Stimulated activated naive CD8-positive, alpha-beta T cell treated with anti-CD3 and anti-CD28 coated beads, Interleukin-15, amount 100 ng/mL, for 72 hours (primary cell): ENCODE measurements around the gene DNAH8.

Experiments used
- ATAC-seq: fragments of 150-1000 bp; cut with Tn5 transposase; 2 replicates; pipeline ENCODE4 v1.10.0; 2021; ENCODE audit warnings: mild to moderate bottlenecking, moderate library complexity
- DNase-seq, 2 donors: peaks; one replicate each; pipeline ENCODE4 v3.0.0; 2021 to 2022
- H3K27ac Mint-ChIP-seq, 2 donors: one replicate each; pipeline ENCODE4 v1.8.0; 2022; ENCODE audit warnings: mild to moderate bottlenecking in 2 of 2, mixed read lengths in 2 of 2, moderate library complexity in 2 of 2
- H3K27me3 Mint-ChIP-seq: one replicate; pipeline ENCODE4 v1.8.0; 2022; ENCODE audit warnings: mixed read lengths
- H3K4me1 Mint-ChIP-seq: one replicate; pipeline ENCODE4 v1.8.0; 2022; ENCODE audit warnings: mild to moderate bottlenecking, mixed read lengths
- H3K4me3 Mint-ChIP-seq, 2 donors: one replicate each; pipeline ENCODE4 v1.8.0; 2022; ENCODE audit warnings: mild to moderate bottlenecking in 2 of 2, mixed read lengths in 2 of 2, moderate library complexity in 1 of 2
- H3K9me3 Mint-ChIP-seq, 2 donors: one replicate each; pipeline ENCODE4 v1.8.0; 2022; ENCODE audit warnings: mixed read lengths in 2 of 2

The DNAH8 gene

GRCh38 chr6:38755207-38755606 is 40.1 kb downstream of the DNAH8 start:
- no peak for ATAC-seq
- no peak overlapping the region for H3K4me3 Mint-ChIP-seq
- peaks cover 18% of the 10 kb centered on the region for H3K4me1 Mint-ChIP-seq
- H3K27me3 Mint-ChIP-seq, result no peaks in the 10 kb centered on the region
- DNase-seq, result no peak
- H3K27ac Mint-ChIP-seq, result no peak overlapping the region
- H3K9me3 Mint-ChIP-seq, result no peaks in the 10 kb centered on the region

- DNase-seq (no peak), ATAC-seq (peak; percentile 40)
- no peaks in the 10 kb centered on the region for H3K27me3 Mint-ChIP-seq
- peak overlapping the region; percentile 27 to 35 for H3K27ac Mint-ChIP-seq
- H3K4me3 Mint-ChIP-seq, result no peak overlapping the region
- peaks cover 0 to 4% of the 10 kb centered on the region in 2 donors for H3K9me3 Mint-ChIP-seq
- peaks cover 18% of the 10 kb centered on the region for H3K4me1 Mint-ChIP-seq
These were observed 40.8 kb downstream of the DNAH8 start for GRCh38 chr6:38755874-38756273.

GRCh38 chr6:38760097-38760496 is 45.0 kb downstream of the DNAH8 start:
- H3K27ac Mint-ChIP-seq, result no peak overlapping the region
- H3K4me1 Mint-ChIP-seq, result peaks cover 4% of the 10 kb centered on the region
- H3K9me3 Mint-ChIP-seq, result peaks cover 0 to 17% of the 10 kb centered on the region in 2 donors
- DNase-seq (no peak), ATAC-seq (no peak)
- no peak overlapping the region for H3K4me3 Mint-ChIP-seq
- H3K27me3 Mint-ChIP-seq, result peaks cover 25% of the 10 kb centered on the region

- Mint-ChIP-seq H3K27ac (peak overlapping the region in 1 of 2 donors; percentile 33), H3K27me3 (peaks cover 25% of the 10 kb centered on the region), H3K4me1 (peaks cover 4% of the 10 kb centered on the region), H3K4me3 (no peak overlapping the region), H3K9me3 (peaks cover 0 to 17% of the 10 kb centered on the region in 2 donors)
- ATAC-seq (no peak), DNase-seq (no peak)
These were observed 47.7 kb downstream of the DNAH8 start for GRCh38 chr6:38762848-38763247.

- Mint-ChIP-seq H3K27me3 (peaks cover 19% of the 10 kb centered on the region), H3K4me1 (peaks cover 19% of the 10 kb centered on the region), H3K27ac (no peak overlapping the region), H3K9me3 (peaks cover 5 to 6% of the 10 kb centered on the region in 2 donors), H3K4me3 (no peak overlapping the region)
- DNase-seq, result no peak
- ATAC-seq, result no peak
These were observed 52.4 kb downstream of the DNAH8 start for GRCh38 chr6:38767560-38767959.

GRCh38 chr6:38773338-38773737 is 58.2 kb downstream of the DNAH8 start:
- ATAC-seq, result peak; percentile 54

GRCh38 chr6:38774929-38775707 is 60.0 kb downstream of the DNAH8 start:
- no peak overlapping the region for H3K27ac Mint-ChIP-seq
- H3K4me3 Mint-ChIP-seq, result no peak overlapping the region
- ATAC-seq (no peak), DNase-seq (no peak)
- peaks cover 19% of the 10 kb centered on the region for H3K27me3 Mint-ChIP-seq
- no peaks in the 10 kb centered on the region for H3K9me3 Mint-ChIP-seq
- H3K4me1 Mint-ChIP-seq, result peaks cover 6% of the 10 kb centered on the region

More at GRCh38 chr6:38773338-38773737, 58.2 kb downstream of the DNAH8 start:
- Mint-ChIP-seq H3K27ac (no peak overlapping the region), H3K9me3 (peaks cover 0 to 6% of the 10 kb centered on the region in 2 donors), H3K4me3 (no peak overlapping the region), H3K4me1 (peaks cover 12% of the 10 kb centered on the region), H3K27me3 (peaks cover 19% of the 10 kb centered on the region)
- peak; percentile 13 to 17 for DNase-seq

- Mint-ChIP-seq H3K27ac (no peak overlapping the region), H3K4me3 (no peak overlapping the region), H3K9me3 (no peaks in the 10 kb centered on the region), H3K27me3 (peaks cover 19% of the 10 kb centered on the region), H3K4me1 (peaks cover 6% of the 10 kb centered on the region)
- no peak for DNase-seq
- ATAC-seq, result no peak
These were observed 60.8 kb downstream of the DNAH8 start for GRCh38 chr6:38775870-38776269.

GRCh38 chr6:38776515-38776914 is 61.4 kb downstream of the DNAH8 start:
- H3K4me3 Mint-ChIP-seq, result no peak overlapping the region
- peaks cover 2% of the 10 kb centered on the region for H3K4me1 Mint-ChIP-seq
- no peak for DNase-seq
- no peak overlapping the region for H3K27ac Mint-ChIP-seq
- no peak for ATAC-seq
- H3K27me3 Mint-ChIP-seq, result peaks cover 19% of the 10 kb centered on the region
- no peaks in the 10 kb centered on the region for H3K9me3 Mint-ChIP-seq

- H3K4me3 Mint-ChIP-seq, result no peak overlapping the region
- no peak overlapping the region for H3K27ac Mint-ChIP-seq
- no peaks in the 10 kb centered on the region for H3K9me3 Mint-ChIP-seq
- no peaks in the 10 kb centered on the region for H3K4me1 Mint-ChIP-seq
- no peak for ATAC-seq
- no peak for DNase-seq
- H3K27me3 Mint-ChIP-seq, result peaks cover 7% of the 10 kb centered on the region
These were observed 64.4 kb downstream of the DNAH8 start for GRCh38 chr6:38779310-38780062.

GRCh38 chr6:38782616-38783015 is 67.5 kb downstream of the DNAH8 start:
- H3K27ac Mint-ChIP-seq, result no peak overlapping the region
- DNase-seq (no peak), ATAC-seq (no peak)
- H3K9me3 Mint-ChIP-seq, result no peaks in the 10 kb centered on the region
- no peaks in the 10 kb centered on the region for H3K27me3 Mint-ChIP-seq
- H3K4me1 Mint-ChIP-seq, result no peaks in the 10 kb centered on the region
- no peak overlapping the region for H3K4me3 Mint-ChIP-seq

- Mint-ChIP-seq H3K27me3 (no peaks in the 10 kb centered on the region), H3K4me3 (no peak overlapping the region), H3K4me1 (no peaks in the 10 kb centered on the region), H3K9me3 (no peaks in the 10 kb centered on the region), H3K27ac (no peak overlapping the region)
- DNase-seq, result no peak
- ATAC-seq, result no peak
These were observed 68.5 kb downstream of the DNAH8 start for GRCh38 chr6:38783443-38784228.

- no peak overlapping the region for H3K4me3 Mint-ChIP-seq
- no peaks in the 10 kb centered on the region for H3K4me1 Mint-ChIP-seq
- ATAC-seq (no peak), DNase-seq (no peak)
- H3K27me3 Mint-ChIP-seq, result no peaks in the 10 kb centered on the region
- no peak overlapping the region for H3K27ac Mint-ChIP-seq
- no peaks in the 10 kb centered on the region for H3K9me3 Mint-ChIP-seq
These were observed 69.6 kb downstream of the DNAH8 start for GRCh38 chr6:38784506-38785235.

GRCh38 chr6:38786486-38786885 is 71.4 kb downstream of the DNAH8 start:
- no peak overlapping the region for H3K4me3 Mint-ChIP-seq
- no peaks in the 10 kb centered on the region for H3K9me3 Mint-ChIP-seq
- H3K27me3 Mint-ChIP-seq, result no peaks in the 10 kb centered on the region
- no peaks in the 10 kb centered on the region for H3K4me1 Mint-ChIP-seq
- DNase-seq, result no peak
- no peak for ATAC-seq
- H3K27ac Mint-ChIP-seq, result no peak overlapping the region

- Mint-ChIP-seq H3K27ac (no peak overlapping the region), H3K9me3 (no peaks in the 10 kb centered on the region), H3K27me3 (peaks cover 10% of the 10 kb centered on the region), H3K4me1 (no peaks in the 10 kb centered on the region), H3K4me3 (no peak overlapping the region)
- DNase-seq, result no peak
- no peak for ATAC-seq
These were observed 74.1 kb downstream of the DNAH8 start for GRCh38 chr6:38789256-38789655.
